ENCODE results near the gene TSPAN33.

DNA sequence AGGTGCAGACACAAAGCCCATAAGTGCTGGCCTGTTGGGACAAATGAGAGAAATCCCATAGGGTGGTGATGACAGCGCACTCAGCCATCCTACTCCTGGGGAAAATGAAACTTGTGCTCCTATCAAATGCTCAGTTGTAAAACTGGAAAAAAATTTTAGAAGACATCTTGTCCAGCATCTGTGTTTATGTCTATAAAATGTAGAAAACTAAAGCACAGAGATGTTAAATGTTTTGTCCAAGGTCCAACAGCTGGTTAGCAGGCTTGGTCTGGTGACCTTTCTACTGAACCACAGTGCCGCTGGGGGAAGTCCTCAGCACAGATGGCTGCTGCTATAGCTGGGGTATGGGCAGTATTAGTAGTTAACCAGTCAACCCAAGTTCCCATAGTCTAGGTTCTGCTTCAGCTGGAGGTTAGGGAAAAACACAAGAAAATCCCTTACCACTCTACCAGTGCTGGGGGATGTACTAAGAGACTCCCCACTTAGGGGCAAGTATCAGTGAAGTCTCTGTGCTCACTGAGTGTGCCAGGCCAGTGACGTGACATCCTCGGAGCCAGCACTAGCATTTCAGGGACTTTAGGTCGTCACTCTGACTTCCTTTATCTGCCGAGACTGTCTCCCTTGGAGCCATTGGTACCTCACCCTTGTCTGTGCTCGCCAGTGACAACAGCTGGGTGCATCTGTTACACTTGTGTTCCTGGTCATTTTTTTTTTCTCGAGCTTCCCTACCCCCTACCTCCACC is 1.9 kb downstream of the TSPAN33 start:
- TF ChIP-seq, protein P1, sequence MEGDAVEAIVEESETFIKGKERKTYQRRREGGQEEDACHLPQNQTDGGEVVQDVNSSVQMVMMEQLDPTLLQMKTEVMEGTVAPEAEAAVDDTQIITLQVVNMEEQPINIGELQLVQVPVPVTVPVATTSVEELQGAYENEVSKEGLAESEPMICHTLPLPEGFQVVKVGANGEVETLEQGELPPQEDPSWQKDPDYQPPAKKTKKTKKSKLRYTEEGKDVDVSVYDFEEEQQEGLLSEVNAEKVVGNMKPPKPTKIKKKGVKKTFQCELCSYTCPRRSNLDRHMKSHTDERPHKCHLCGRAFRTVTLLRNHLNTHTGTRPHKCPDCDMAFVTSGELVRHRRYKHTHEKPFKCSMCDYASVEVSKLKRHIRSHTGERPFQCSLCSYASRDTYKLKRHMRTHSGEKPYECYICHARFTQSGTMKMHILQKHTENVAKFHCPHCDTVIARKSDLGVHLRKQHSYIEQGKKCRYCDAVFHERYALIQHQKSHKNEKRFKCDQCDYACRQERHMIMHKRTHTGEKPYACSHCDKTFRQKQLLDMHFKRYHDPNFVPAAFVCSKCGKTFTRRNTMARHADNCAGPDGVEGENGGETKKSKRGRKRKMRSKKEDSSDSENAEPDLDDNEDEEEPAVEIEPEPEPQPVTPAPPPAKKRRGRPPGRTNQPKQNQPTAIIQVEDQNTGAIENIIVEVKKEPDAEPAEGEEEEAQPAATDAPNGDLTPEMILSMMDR (IDR thresholded peaks at IDR 0.05 in 2 of 3, conservative IDR thresholded peaks at IDR 0.05 in 1 of 3; ENCODE audit: control insufficient read depth in 2 of 3, extremely low read depth in 1 of 3, insufficient read depth in 1 of 3, low read depth in 3 of 3, low read length in 3 of 3) = no peak
- TF ChIP-seq NFYB (IDR thresholded peaks at IDR 0.05; ENCODE audit: insufficient read depth, low read depth, low read length) (no peak), EP300 (IDR thresholded peaks at IDR 0.05; ENCODE audit: borderline replicate concordance in 1 of 2, control insufficient read depth in 1 of 2, low read depth in 2 of 2, low read length in 2 of 2) (no peak), KDM1A (IDR thresholded peaks at IDR 0.05; ENCODE audit: borderline replicate concordance) (no peak), ZNF207 (IDR thresholded peaks at IDR 0.05; ENCODE audit: borderline replicate concordance) (no peak), ASH2L (IDR thresholded peaks at IDR 0.05; ENCODE audit: borderline replicate concordance, low read depth) (no peak), CHD1 (IDR thresholded peaks at IDR 0.05; ENCODE audit: low read depth, low read length) (no peak), WRNIP1 (IDR thresholded peaks at IDR 0.05; ENCODE audit: borderline replicate concordance, low read depth, low read length) (no peak), FOS (IDR thresholded peaks at IDR 0.05; ENCODE audit: borderline replicate concordance, extremely low read depth, insufficient read length) (no peak)

Measured in GM12878 (cell line).